ENCODE data around the gene OTOF. TPM values are rescaled to one million over a fixed set of nuclear protein-coding genes. Genes with fewer than 3 reads are reported as not detected.

Gene OTOF
- total and polyA plus RNA-seq, 8 donors: 0.07 to 0.26 (median 0.12) TPM; not detected in 1

DNA sequence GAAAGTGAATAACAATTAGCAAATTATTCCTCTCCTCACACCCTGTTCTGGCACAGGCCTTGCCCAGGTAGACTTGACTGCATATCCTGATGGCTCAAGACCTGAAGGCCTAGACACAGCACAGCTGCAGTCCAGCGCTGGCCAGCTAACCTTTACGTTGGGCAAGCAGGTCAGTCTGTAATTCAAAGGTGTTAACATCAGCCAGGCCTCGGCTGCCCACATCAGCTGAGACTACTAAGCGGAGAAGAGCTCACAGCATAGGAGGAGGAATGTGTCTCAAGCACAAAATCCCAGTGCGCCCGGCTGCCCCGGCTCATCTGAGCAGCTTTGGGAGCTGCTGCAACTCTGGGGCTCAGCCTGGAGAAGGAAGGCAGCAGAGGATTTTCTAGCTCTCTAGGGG, 33.5 kb upstream of the OTOF start:
- Histone ChIP-seq H3K4me1 (no peaks in the 10 kb centered on the region), H3K9me3 (no peaks in the 10 kb centered on the region), H3K27me3 (no peaks in the 10 kb centered on the region), H3K27ac (no peak overlapping the region), H3K36me3 (no peaks in the 10 kb centered on the region), H3K4me3 (no peak overlapping the region)
- intact Hi-C loops (cut with DNase I): no loop called here
- no peak for DNase-seq
- FAIRE-seq: no peak
- TF ChIP-seq, protein P1, sequence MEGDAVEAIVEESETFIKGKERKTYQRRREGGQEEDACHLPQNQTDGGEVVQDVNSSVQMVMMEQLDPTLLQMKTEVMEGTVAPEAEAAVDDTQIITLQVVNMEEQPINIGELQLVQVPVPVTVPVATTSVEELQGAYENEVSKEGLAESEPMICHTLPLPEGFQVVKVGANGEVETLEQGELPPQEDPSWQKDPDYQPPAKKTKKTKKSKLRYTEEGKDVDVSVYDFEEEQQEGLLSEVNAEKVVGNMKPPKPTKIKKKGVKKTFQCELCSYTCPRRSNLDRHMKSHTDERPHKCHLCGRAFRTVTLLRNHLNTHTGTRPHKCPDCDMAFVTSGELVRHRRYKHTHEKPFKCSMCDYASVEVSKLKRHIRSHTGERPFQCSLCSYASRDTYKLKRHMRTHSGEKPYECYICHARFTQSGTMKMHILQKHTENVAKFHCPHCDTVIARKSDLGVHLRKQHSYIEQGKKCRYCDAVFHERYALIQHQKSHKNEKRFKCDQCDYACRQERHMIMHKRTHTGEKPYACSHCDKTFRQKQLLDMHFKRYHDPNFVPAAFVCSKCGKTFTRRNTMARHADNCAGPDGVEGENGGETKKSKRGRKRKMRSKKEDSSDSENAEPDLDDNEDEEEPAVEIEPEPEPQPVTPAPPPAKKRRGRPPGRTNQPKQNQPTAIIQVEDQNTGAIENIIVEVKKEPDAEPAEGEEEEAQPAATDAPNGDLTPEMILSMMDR (IDR thresholded peaks at IDR 0.05): no peak
- 88 to 93% methylated on average over 7 of the region's 7 CpGs for WGBS, 2 donors
- ATAC-seq: no peak

DNA sequence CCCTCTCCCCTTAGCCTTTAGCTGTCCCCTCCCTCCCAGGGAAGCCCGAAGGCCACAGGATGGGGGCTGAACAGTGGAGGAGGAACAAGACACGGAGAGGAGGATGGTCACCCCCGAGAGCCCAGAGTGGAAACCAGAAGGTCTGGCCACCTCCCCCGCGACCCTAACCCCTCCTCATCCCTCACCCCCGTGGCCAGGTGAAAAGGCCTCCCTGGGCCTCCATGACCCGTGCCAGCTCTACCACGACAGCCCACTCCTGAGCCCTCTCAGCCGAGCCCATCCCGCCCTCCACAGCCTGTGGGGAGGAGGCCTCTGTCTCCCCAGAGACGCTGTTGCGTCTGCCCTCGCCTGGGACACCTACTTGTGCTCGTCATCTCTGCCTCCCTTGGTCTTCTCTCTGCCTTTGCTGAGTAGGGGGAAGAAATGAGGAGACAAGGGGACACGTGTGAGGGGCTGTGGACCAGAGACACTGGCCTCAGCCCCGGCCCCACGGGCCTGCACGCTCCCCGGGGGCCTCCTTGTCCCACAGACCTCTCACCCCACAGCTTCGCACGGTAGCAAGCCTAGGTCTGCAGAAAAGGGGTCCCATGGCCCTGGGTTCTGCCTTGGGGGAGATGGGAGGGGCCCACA, 32.5 kb upstream of the OTOF start:
- TF ChIP-seq, protein P1 (IDR thresholded peaks at IDR 0.05): no peak
- no peak for ATAC-seq
- intact Hi-C loops (cut with DNase I): no loop called here
- no peaks in the 10 kb centered on the region for H3K27me3 ChIP-seq
- H3K27ac ChIP-seq: no peak overlapping the region
- no peak for FAIRE-seq
- H3K36me3 ChIP-seq: no peaks in the 10 kb centered on the region
- H3K9me3 ChIP-seq: no peaks in the 10 kb centered on the region
- WGBS, 2 donors: 78 to 80% methylated on average over 20 to 21 of the region's 21 CpGs
- no peaks in the 10 kb centered on the region for H3K4me1 ChIP-seq
- DNase-seq: no peak
- H3K4me3 ChIP-seq: no peak overlapping the region

DNA sequence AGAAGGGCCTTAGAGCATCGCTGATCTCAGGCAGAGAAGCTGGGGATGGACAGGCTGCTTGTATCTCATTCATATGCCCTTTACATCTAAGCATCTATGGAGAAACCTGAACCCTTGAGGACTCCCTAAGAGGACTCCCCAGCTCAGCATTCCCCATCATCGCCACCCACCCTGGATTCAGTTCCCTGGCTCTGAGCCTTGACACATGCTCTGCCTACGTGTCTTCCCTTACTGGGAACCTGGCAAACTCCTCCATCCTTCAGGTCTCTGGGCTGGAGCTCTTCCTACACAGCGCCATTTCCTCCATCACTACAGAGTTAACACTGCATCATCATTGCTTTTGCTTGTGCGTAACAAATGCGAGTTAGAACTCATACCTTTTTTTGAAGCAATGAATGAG, 31.2 kb upstream of the OTOF start:
- Histone ChIP-seq H3K27me3 (no peaks in the 10 kb centered on the region), H3K4me3 (no peak overlapping the region), H3K36me3 (no peaks in the 10 kb centered on the region), H3K4me1 (no peaks in the 10 kb centered on the region), H3K9me3 (no peaks in the 10 kb centered on the region), H3K27ac (no peak overlapping the region)
- ATAC-seq: no peak
- TF ChIP-seq, protein P1 (IDR thresholded peaks at IDR 0.05): no peak
- DNase-seq: no peak
- intact Hi-C loops (cut with DNase I): no loop called here
- FAIRE-seq: no peak
- WGBS, 2 donors: 76 to 89% methylated on average over 6 of the region's 6 CpGs

DNA sequence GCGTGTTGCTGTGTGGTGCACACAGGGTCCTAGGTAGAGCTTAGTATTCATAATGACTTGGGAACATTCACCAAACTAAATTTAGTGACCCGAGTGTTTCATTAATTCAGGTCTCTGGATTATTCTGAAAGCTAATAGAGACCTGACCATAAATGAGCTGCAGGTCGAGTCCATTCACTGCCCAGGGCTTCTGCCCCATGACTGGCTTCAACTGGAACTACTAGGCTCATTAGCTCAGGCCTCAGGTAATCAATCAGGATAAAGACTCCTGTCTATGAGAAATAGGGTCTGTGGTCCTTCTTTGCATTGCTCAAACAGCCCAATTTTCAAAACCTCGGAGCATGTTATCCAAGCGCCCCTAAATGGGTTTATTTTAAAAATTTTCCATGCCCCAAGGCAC, 30.0 kb upstream of the OTOF start:
- TF ChIP-seq, protein P1 (IDR thresholded peaks at IDR 0.05): no peak
- no peak for FAIRE-seq

DNA sequence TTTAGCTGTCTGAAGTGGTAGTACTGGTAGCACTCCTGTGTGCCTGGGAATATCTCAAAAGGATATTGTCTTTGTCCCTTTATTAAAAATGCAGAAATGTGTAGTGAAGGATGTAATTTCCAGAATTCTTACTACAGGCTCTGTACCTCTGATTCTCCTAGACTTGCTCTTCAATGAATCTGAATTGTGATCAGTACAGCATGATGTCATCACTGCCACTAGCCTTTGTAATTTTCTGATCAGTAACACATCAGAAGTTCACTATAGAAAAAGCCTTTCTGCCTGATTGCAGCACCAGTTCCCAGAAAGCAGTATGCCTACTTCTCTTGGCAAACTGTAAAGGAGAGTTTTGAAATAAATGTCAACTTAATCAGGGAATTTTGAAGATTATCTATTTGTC, 29.2 kb upstream of the OTOF start:
- H3K4me1 ChIP-seq: no peaks in the 10 kb centered on the region
- TF ChIP-seq, protein P1 (IDR thresholded peaks at IDR 0.05): no peak
- H3K9me3 ChIP-seq: no peaks in the 10 kb centered on the region
- no peaks in the 10 kb centered on the region for H3K36me3 ChIP-seq
- FAIRE-seq (no peak), ATAC-seq (no peak), DNase-seq (no peak)
- H3K27me3 ChIP-seq: no peaks in the 10 kb centered on the region
- intact Hi-C loops (cut with DNase I): no loop called here
- no peak overlapping the region for H3K4me3 ChIP-seq
- H3K27ac ChIP-seq: no peak overlapping the region

More for the DNA sequence above, 30.0 kb upstream of the OTOF start:
- WGBS, 2 donors: 64 to 65% methylated on average over 5 of the region's 5 CpGs
- no peak overlapping the region for H3K27ac ChIP-seq
- ATAC-seq (no peak), DNase-seq (no peak)
- no peaks in the 10 kb centered on the region for H3K27me3 ChIP-seq
- H3K4me1 ChIP-seq: no peaks in the 10 kb centered on the region
- H3K9me3 ChIP-seq: no peaks in the 10 kb centered on the region
- H3K4me3 ChIP-seq: no peak overlapping the region
- intact Hi-C loops (cut with DNase I): no loop called here
- no peaks in the 10 kb centered on the region for H3K36me3 ChIP-seq

All from pancreas (tissue), 10 donors.